SU-DHL-6 (cell line): ENCODE data around the gene RFC2.

Experiments
- H2AFZ ChIP-seq: fragments of 200-600 bp; sonication (generic); 2 replicates; pipeline ENCODE4 v1.6.1; 2014; ENCODE audit warnings: low read depth, mild to moderate bottlenecking, moderate library complexity, mixed read lengths, antibody characterized with exemption, low read length; ENCODE audit not compliant: severe bottlenecking
- H3F3A ChIP-seq: fragments of 200-600 bp; shearing (Covaris generic); 2 replicates; pipeline ENCODE4 v1.6.0; 2016; ENCODE audit warnings: antibody characterized with exemption, mild to moderate bottlenecking; ENCODE audit not compliant: insufficient read depth
- H3K27ac ChIP-seq: fragments of 200-600 bp; sonication (generic); 2 replicates; pipeline ENCODE4 v1.5.1; 2016; ENCODE audit warnings: low read depth, mild to moderate bottlenecking, low read length, moderate library complexity, mixed read lengths
- H3K27me3 ChIP-seq: fragments of 200-600 bp; sonication (generic), shearing (Covaris generic); 2 replicates; pipeline ENCODE4 v1.6.0; 2014; ENCODE audit warnings: mild to moderate bottlenecking, low read length
- H3K36me3 ChIP-seq: fragments of 200-600 bp; sonication (generic); 2 replicates; pipeline ENCODE4 v1.6.1; 2014; ENCODE audit warnings: mild to moderate bottlenecking, low read length, mixed read lengths
- H3K4me2 ChIP-seq: fragments of 300-600, 200-600 bp; shearing (Covaris generic), sonication (generic); 2 replicates; pipeline ENCODE4 v1.6.0; 2014; ENCODE audit warnings: low read length, low read depth, mild to moderate bottlenecking; ENCODE audit not compliant: poor library complexity, severe bottlenecking
- H3K4me3 ChIP-seq: fragments of 200-600 bp; sonication (generic); 2 replicates; pipeline ENCODE4 v1.5.1; 2014; ENCODE audit warnings: antibody characterized with exemption, low read length, mild to moderate bottlenecking, mixed read lengths; ENCODE audit not compliant: insufficient read depth, poor library complexity, severe bottlenecking
- H3K79me2 ChIP-seq: fragments of 200-600 bp; sonication (generic); 2 replicates; pipeline ENCODE4 v1.6.1; 2014; ENCODE audit warnings: mild to moderate bottlenecking, low read length, moderate library complexity; ENCODE audit not compliant: insufficient read depth
- H3K9ac ChIP-seq: fragments of 200-600 bp; sonication (generic); 2 replicates; pipeline ENCODE4 v1.7.0; 2014; ENCODE audit warnings: mild to moderate bottlenecking, low read length
- H3K9me2 ChIP-seq: fragments of 200-600 bp; sonication (generic); replicated peaks from 2 replicates; pipeline ENCODE4 v1.6.1; 2014; ENCODE audit warnings: low read length; ENCODE audit not compliant: insufficient read depth
- H3K9me3 ChIP-seq: fragments of 200-600 bp; sonication (generic); 2 replicates; pipeline ENCODE4 v1.6.1; 2014; ENCODE audit warnings: low read length, mixed read lengths; ENCODE audit not compliant: insufficient read depth
- H4K20me1 ChIP-seq: fragments of 200-600 bp; sonication (generic); 2 replicates; pipeline ENCODE4 v1.6.1; 2014; ENCODE audit warnings: low read depth, mild to moderate bottlenecking, antibody characterized with exemption, low read length, moderate library complexity, mixed read lengths
- CTCF ChIP-seq: fragments of 200-600 bp; sonication (generic); IDR thresholded peaks from one replicate; pipeline ENCODE4 v1.5.1; 2017; ENCODE audit warnings: antibody characterized with exemption, mild to moderate bottlenecking, low read length, moderate library complexity; ENCODE audit not compliant: insufficient read depth, poor library complexity, severe bottlenecking
- EZH2phosphoT487 ChIP-seq: fragments of 200-600 bp; sonication (generic), shearing (Covaris generic); conservative IDR thresholded peaks from 2 replicates; pipeline ENCODE4 v1.6.1; 2018; ENCODE audit warnings: mild to moderate bottlenecking, antibody characterized with exemption, low read length, moderate library complexity, mixed read lengths

RFC2 gene

DNA sequence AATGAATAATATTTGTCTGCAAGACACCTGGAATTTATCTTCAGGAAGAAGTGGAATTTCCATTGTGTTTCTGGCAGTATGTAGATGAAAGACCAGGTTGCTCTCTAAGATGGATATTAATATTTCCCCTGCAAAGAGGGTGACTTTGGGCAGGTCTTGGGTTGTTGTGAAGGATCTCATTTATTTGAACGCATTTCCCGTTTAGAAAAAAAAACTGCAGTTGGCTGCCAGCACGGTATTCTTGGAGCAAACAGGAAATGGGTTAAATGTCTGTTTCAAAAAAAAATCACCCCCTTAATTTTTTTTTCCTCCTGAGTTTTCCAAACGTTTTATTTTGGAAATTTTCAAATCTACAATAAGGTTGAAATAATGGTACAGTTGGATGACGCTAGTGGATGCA is 68.6 kb downstream of the RFC2 start:
- Histone ChIP-seq H3K4me2 (no peak overlapping the region), H3K79me2 (peaks cover 86% of the 10 kb centered on the region), H3K4me3 (no peak overlapping the region), H3K27me3 (no peaks in the 10 kb centered on the region), H3K36me3 (peaks cover 43% of the 10 kb centered on the region), H3K9ac (no peak overlapping the region), H3K9me3 (no peaks in the 10 kb centered on the region), H3K9me2 (no peaks in the 10 kb centered on the region), H3F3A (0 out of 2 replicates have a peak, but pooled peaks cover 6% of the 10 kb centered on the region), H4K20me1 (peaks cover 69% of the 10 kb centered on the region), H3K27ac (no peak overlapping the region), H2AFZ (no peak overlapping the region)
- TF ChIP-seq CTCF = no peak
- TF ChIP-seq EZH2phosphoT487 = no peak

DNA sequence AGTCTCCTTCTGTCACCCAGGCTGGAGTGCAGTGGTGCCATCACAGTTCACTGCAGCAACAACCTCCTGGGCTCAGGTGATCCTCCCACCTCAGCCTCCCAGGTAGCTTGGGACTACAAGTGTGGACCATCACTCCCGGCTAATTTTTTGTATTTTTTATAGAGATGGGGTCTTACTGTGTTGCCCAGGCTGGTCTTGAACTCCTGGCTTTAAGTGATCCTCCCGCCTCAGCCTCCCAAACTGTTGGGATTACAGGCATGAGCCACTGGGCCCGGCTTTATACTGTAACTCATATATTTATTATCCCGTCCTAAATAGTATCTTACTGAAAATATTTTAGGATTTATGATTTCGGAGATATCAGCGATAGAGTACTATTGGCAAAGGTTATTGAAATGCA is 69.2 kb downstream of the RFC2 start:
- H3K9me3 ChIP-seq = no peaks in the 10 kb centered on the region
- TF ChIP-seq EZH2phosphoT487 = no peak
- no peak for TF ChIP-seq CTCF
- H3F3A ChIP-seq = 0 out of 2 replicates have a peak, but pooled peaks cover 6% of the 10 kb centered on the region
- H3K4me3 ChIP-seq = no peak overlapping the region
- H3K79me2 ChIP-seq = peaks cover 93% of the 10 kb centered on the region
- peaks cover 40% of the 10 kb centered on the region for H3K36me3 ChIP-seq
- H3K27me3 ChIP-seq = no peaks in the 10 kb centered on the region
- H3K9me2 ChIP-seq = no peaks in the 10 kb centered on the region
- no peak overlapping the region for H3K4me2 ChIP-seq
- no peak overlapping the region for H3K27ac ChIP-seq
- H4K20me1 ChIP-seq = peaks cover 75% of the 10 kb centered on the region
- no peak overlapping the region for H2AFZ ChIP-seq
- no peak overlapping the region for H3K9ac ChIP-seq

DNA sequence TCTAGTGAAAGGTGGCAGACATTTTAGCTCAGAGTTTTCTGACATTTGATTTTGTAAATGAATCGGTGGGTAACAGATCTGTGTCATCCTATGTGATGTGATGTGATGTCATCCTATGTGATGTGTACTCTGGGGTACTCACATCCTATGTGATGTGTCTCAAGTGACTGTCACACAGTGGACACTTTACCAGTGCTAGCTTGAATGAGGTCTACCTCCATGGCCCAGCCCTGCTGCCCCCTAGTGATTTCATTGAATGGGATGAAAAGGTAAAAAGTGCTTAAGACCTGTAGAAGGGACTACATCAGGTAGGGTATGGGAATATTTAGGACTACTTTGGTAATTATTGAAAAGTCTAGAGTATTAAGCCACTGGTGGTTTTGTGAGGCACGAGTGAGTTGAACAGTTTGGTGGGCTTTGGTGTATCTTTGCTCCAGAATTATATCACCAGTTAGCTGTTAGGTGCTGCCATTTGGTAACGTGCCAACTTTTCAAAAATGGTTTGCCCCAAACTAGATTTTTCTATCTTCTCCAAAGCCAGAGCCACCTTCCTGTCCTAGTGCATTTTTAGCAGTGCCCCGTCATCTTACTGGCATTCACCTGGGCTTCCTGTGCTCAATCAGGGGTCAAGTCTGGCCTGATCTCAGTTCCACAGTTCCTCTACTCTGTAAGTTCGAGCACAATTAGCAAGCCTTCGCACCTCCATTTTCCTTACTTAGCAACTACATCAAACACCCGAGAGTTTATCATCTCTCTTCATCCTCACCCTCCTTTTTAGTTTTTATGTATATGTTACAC is 70.3 kb downstream of the RFC2 start:
- TF ChIP-seq CTCF = peak; percentile 57
- no peak for TF ChIP-seq EZH2phosphoT487
- H3K36me3 ChIP-seq = peaks cover 28% of the 10 kb centered on the region
- no peak overlapping the region for H3K4me2 ChIP-seq

More for the DNA sequence above, 70.3 kb downstream of the RFC2 start:
- Histone ChIP-seq H2AFZ (no peak overlapping the region), H3K27me3 (no peaks in the 10 kb centered on the region), H3K9me3 (no peaks in the 10 kb centered on the region), H3K27ac (no peak overlapping the region), H3K9ac (no peak overlapping the region), H3K9me2 (no peaks in the 10 kb centered on the region), H3K79me2 (peaks cover 100% of the 10 kb centered on the region), H4K20me1 (peaks cover 79% of the 10 kb centered on the region), H3K4me3 (no peak overlapping the region), H3F3A (0 out of 2 replicates have a peak, but pooled peaks cover 6% of the 10 kb centered on the region)
